K562 (cell line): ENCODE measurements around the gene TEAD4. TPM values are rescaled to one million over a fixed set of nuclear protein-coding genes. Genes with fewer than 3 reads are reported as not detected.

ENCODE experiments used
- CEBPB ChIP-seq: fragments of 450-650 bp; IDR thresholded peaks from 2 replicates; pipeline ENCODE4 v1.6.1; 2016; ENCODE audit warnings: missing genetic modification characterization, missing compliant biosample characterization
- CLOCK ChIP-seq: fragments of 250-450 bp; sonication (Bioruptor Pico); IDR thresholded peaks from 2 replicates; pipeline ENCODE4 v1.4.0; 2020; ENCODE audit warnings: mild to moderate bottlenecking, moderate library complexity, borderline replicate concordance
- CREM ChIP-seq: IDR thresholded peaks from 2 replicates; pipeline ENCODE4 v1.6.1; 2014; ENCODE audit warnings: antibody characterized with exemption, low read depth
- CTCF ChIP-seq, 3 experiments: IDR thresholded peaks in 2 of 3; conservative IDR thresholded peaks in 1 of 3; 2 replicates each; pipeline ENCODE4 v1.5.1; 2011 to 2012; ENCODE audit warnings: low read length in 3 of 3, mild to moderate bottlenecking in 3 of 3, control low read depth in 2 of 3, improper control_type of control experiment in 1 of 3, inconsistent platforms in 1 of 3, low read depth in 1 of 3, mixed read lengths in 1 of 3, moderate library complexity in 1 of 3; ENCODE audit not compliant: insufficient read depth in 2 of 3
- EWSR1 ChIP-seq: fragments of 450-650 bp; IDR thresholded peaks from 2 replicates; pipeline ENCODE4 v1.6.1; 2018; ENCODE audit warnings: borderline replicate concordance, mild to moderate bottlenecking, low read depth, moderate library complexity; ENCODE audit not compliant: partially characterized antibody
- KLF16 ChIP-seq: IDR thresholded peaks from 2 replicates; pipeline ENCODE4 v1.6.1; 2016; ENCODE audit warnings: antibody characterized with exemption
- polyA plus RNA-seq, 8 experiments: library from polyadenylated mRNA; depleted of rRNA in 4 of 8; stranded (reverse) in 5 of 8; unstranded in 3 of 8; fragments of >200 nt; fragmentation: Nextera tagmentation in 2 of 8; fragmentation: Illumina TruSeq in 1 of 8; extraction: Ambion mirVana in 2 of 8; extraction: Trizol in 1 of 8; gene quantifications; 2 replicates each; pipeline versions ENCODE4 v1.2.1 to v1.2.3, GENCODE V29; 2011 to 2014; ENCODE audit warnings: inconsistent platforms in 1 of 8, missing spikeins in 1 of 8
- total RNA-seq, 7 experiments: library from RNA; depleted of rRNA in 6 of 7; stranded (reverse); fragments of >200 nt in 6 of 7; fragmentation: Illumina TruSeq in 2 of 7; extraction: Trizol in 2 of 7; gene quantifications; 2 replicates each; pipeline versions ENCODE4 v1.2.1 to v1.2.3, GENCODE V29; 2011 to 2021; ENCODE audit warnings: low replicate concordance in 1 of 7

Gene TEAD4
- total and polyA plus RNA-seq, 9 of the 15 experiments (the other 6 are each of a cell fraction or from before 2014, with no cell fraction given) = 0.82 to 40.0 (median 17.0) TPM

GRCh38 chr12:3073438-3074250 is 114.4 kb downstream of the TEAD4 start (continued):
- TF ChIP-seq CTCF (IDR thresholded peaks at IDR 0.05 in 2 of 3, conservative IDR thresholded peaks at IDR 0.05 in 1 of 3; ENCODE audit: insufficient read depth in 2 of 3, low read depth in 1 of 3, low read length in 3 of 3) (peak; percentile 85 to 92 (median 90)), EWSR1 (no peak), CEBPB (peak; percentile 37; the same call in 1 of the 2 replicates), CLOCK (no peak), KLF16 (0 out of 2 replicates have a peak, but pooled peaks have one; percentile 36), CREM (peak; percentile 33; the same call in 1 of the 2 replicates)
